Stimulated activated CD8-positive, alpha-beta memory T cell treated with anti-CD3 and anti-CD28 coated beads, Interleukin-15, amount 100 ng/mL, for 48 hours (primary cell): ENCODE measurements around the gene RRAGC.

Source experiments
- DNase-seq, 2 donors: peaks; one replicate each; pipeline ENCODE4 v3.0.0-alpha.2; 2020; ENCODE audit warnings: low read depth in 2 of 2

Gene RRAGC, protein sequence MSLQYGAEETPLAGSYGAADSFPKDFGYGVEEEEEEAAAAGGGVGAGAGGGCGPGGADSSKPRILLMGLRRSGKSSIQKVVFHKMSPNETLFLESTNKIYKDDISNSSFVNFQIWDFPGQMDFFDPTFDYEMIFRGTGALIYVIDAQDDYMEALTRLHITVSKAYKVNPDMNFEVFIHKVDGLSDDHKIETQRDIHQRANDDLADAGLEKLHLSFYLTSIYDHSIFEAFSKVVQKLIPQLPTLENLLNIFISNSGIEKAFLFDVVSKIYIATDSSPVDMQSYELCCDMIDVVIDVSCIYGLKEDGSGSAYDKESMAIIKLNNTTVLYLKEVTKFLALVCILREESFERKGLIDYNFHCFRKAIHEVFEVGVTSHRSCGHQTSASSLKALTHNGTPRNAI

DNA sequence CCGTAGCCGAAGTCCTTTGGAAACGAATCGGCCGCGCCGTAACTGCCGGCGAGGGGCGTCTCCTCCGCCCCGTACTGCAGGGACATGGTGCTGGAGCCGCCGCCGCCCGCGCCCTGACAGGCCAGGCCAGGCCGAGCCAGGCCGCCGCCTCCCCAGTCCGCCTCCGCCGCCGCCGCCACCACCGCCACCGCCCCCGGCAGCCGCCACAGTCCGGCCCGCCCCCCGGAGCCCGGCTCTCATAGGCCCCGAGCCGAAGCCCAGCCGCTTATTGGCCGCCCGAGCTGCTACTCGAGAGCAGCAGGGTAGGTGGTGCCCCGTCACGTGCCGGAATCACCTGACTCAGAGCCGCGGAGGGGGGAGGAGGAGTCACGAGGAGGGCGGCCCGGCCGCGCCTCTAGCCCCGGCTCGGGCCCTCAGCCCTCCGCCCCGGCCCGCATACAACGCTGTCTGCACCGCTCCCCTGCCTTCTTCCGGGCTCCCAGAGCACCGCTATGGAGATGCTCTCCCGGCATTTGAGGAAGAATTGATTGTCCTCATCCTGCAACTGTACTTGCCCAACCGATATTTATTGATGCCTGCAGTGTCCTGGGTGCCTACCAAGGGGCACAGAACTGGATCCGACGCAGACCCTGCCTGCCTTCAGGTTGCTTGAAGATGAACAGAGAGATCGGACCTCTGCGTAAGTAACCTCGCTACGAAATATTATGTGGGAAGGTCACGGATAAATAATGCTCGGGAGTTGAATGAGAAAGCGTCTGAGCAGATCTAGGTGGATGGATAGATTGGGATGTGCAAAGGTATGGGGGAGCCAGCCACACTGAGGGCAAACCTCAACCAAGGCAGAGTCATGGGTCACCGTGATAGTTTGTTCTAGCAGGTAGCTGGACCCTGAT, at the start of gene RRAGC:
TSS of gene RRAGC (minus strand) at position 212 of the 893 bp plus-strand sequence. CDS start at position 86, 126 bp downstream.
- peak; percentile 98 to 99 for DNase-seq

GRCh38 chr1:38908821-38909220, 49.2 kb upstream of the RRAGC start:
- no peak for DNase-seq

GRCh38 chr1:38905985-38906384, 46.4 kb upstream of the RRAGC start:
- no peak for DNase-seq

GRCh38 chr1:38899560-38899959, 40.0 kb upstream of the RRAGC start:
- no peak for DNase-seq

GRCh38 chr1:38898653-38899230, 39.2 kb upstream of the RRAGC start:
- no peak for DNase-seq

DNA sequence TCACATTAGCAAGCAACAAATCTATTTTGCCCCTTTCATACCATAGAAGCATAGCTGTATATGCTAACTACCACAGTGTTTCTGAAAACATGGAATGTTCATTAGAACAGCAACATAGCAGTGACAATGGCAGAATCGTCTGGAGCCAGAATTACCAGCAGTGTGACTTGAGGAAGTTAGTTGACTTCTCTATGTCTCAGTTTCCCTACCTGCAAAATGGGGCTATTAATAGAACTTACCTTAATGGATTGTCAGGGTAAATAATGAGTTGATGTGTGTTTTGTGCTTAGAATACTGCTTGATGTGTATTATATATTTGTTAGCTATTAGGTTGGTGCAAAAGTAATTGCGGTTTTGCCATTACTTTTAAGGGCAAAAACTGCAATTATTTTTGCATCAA, 36.6 kb upstream of the RRAGC start:
- DNase-seq = no peak

DNA sequence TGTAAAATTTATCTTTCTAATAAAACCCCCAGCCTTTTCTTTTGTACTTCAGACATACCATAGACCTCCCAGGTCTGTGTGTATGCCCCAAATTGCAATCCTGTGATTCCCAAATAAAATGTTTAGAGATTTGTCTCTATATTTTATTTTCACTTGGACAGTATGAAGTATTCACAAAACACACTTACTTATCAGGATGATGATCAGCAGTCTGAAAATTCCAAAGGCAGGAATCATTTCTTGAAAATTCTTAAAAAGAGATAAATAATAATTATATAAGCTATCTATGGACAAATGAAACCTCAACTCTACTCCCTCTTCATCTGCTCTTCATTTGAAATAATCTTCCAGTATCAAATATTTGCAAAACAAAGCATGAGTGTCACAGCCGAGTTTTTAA, 33.4 kb upstream of the RRAGC start:
- no peak for DNase-seq

DNA sequence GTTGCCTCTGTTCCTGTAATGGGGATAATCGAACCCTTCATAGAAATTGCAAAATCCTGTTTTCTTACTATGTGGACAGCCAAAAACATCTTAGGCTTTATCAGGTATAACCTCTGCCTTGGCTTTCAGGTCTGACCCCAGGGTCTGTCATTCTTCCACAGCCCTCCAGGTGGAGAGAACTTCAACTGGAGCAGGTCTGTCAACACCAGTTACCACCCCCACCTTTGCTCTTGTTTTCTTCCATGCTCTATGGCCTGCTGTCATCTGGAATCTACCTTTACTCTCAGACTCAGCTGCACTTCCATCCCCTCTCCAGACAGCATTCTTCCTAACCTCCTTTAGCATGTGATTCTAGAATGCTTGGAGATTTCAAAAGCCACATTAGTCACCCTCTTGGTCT, 32.2 kb upstream of the RRAGC start:
- DNase-seq = no peak

- DNase-seq = no peak
Measured at GRCh38 chr1:38889589-38889988, 30.0 kb upstream of the RRAGC start.

- no peak for DNase-seq
Measured at GRCh38 chr1:38888423-38889333, 29.1 kb upstream of the RRAGC start.

DNA sequence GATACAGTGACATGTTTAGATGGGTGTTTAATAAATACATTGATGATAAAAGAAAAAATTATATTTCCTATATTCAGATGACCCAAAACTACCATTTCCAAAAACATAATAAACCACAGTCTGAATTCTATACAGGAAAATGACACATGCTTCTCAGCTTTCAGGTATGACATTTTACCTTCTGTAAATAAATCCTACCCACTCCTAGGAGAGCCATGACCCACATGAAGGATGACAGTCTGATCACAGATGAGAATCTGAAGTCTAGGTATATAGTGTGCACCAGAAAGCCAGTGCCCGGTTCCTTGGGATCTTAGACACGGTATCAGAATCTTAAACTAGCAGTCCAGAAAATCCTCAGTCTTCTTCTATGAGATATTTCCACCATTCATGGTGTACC, 25.5 kb upstream of the RRAGC start:
- no peak for DNase-seq

DNA sequence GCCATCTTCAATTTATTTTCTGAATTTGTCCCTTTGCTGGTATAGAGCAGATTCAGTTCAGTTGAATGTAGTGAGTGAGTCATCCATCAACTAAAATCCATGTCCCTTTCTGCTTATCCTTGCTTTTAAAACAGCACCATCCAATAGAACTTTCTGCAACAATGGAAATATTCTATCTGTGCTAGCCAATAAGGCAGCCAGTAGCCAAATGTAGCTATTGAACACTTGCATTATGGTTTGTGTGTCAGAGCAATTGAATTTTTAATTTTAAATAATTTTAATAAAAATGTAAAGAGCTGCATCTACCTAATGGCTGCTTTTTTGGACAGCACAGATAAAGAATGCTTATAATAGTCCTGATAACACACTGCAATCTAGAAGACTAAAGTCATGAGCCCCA, 21.9 kb upstream of the RRAGC start, which contains the start of gene GJA9:
TSS of gene GJA9 (minus strand) at position 101 of the 400 bp plus-strand sequence. CDS start 5,489 bp downstream, outside the sequence.
- no peak for DNase-seq

GRCh38 chr1:38875811-38876210, 16.2 kb upstream of the RRAGC start:
- DNase-seq = no peak

DNA sequence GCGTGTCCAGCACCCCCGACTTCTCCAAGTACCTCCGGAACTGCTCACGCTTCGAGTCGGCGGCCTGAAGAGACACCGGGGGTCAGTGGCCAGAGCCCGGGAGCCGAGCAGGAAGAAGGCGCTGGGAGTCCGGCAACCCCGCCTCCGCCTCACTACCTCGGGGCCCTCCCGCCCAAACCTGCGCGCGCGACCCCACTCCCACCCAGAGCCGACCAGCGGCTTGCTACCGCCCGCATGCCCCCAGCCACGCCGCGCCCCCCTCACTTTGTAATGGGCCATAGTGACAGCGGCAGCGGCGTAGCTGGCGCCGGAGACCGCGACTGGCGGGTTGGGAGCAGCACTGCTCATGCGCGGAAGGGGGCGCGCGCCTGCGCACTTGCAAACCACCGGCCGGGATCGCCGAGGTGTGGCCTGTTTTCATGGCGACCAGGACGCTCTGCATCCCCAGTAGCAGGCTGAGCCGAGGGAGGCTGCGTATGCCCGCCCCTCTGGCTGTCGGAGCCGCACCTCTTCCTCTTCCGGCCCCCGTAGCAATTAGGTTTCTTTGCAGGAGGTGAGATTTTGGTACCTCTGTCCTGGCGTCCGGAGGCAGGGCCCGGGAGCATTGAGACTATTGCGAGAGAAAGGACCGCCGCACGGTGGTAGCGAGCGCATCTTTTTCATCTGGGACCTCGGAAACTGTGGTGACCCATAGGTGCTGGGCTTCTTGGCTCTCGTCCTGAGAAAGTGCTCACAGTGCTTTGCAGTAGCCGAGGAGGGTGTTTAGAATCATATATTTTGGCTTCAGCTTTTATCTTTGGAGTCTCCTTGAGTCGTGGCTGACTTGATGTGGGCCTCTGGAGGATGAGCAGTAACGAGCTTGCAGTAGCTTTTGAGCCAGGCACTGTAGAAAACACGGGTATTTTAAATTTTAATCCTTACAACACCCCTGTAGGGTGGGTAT, 13.7 kb upstream of the RRAGC start, which contains the start of gene MYCBP:
TSS of gene MYCBP (minus strand) at position 322 of the 943 bp plus-strand sequence. CDS start at position 279, 43 bp downstream.
- peak; percentile 95 to 96 for DNase-seq

DNA sequence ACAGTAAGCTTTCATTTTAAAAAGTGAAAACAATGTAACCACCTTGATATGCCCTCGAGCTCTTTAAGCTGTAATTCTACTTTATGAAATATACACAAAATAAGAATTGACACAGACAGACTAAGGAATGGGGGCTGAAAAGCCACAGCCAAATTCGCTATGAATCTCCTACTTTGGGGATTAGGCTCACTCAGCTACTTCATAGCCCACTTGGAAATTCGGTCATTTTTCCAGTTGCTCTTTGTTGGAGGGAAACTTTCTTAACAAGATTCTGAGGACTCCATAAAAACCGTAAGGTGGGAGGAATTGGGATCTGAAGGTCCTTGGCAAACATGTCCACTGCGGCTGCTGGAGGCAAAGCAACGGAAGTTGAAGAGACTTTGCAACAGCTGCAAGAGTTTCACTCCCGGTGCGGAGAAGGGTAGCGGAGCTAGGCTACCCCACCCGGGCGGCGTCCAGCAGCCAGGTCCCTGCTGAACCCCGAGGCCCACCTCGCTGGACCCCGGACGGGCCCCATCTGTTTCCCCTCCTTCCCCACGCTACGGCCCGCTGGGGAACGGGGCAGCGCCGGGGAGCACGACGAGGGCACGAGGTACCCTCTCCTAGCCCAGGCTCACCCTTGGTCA, 12.9 kb upstream of the RRAGC start:
- DNase-seq = peak in 1 of 2 donors; percentile 5

DNA sequence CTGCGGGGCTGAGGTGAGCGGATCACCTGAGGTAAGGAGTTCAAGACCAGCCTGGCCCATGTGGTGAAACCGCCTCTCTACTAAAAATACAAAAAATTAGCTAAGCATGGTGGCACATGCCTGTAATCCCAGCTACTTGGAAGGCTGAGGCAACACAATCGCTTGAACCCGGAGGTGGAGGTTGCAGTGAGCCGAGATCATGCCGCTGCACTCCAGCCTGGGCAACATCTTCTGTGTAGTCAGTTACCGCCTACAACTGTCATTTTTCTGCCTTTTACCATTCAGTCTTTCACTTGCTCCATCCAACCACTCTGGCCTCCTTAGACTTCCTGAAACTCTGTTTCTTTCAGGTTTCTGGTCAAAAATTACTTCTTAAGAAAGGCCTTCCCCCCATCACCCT, 11.4 kb upstream of the RRAGC start:
- no peak for DNase-seq

DNA sequence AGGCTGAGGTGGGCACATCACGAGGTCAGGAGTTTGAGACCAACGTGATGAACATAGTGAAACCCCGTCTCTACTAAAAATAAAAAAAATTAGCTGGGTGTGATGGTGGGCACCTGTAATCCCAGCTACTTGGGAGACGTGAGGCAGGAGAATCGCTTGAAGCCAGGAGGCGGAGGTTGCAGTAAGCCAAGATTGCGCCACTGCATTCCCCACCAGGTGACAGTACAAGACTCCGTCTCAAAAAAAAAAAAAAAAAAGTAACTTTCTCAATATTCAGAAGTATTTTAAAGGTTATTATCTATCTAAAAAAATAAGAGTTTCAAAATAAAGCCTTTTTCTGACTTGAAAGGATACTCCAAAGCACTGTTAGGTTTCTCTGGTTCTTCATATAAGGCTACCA, 7.6 kb upstream of the RRAGC start:
- no peak for DNase-seq

- no peak for DNase-seq
Measured at GRCh38 chr1:38865112-38865715, 5.6 kb upstream of the RRAGC start.

GRCh38 chr1:38860454-38860795, 853 bp upstream of the RRAGC start:
- no peak for DNase-seq
